Nephron (organoid): ENCODE results near the gene ADAD1.

ENCODE experiments used
- H3K27ac Mint-ChIP-seq, 3 experiments: 2 replicates each; pipeline ENCODE4 v1.8.0; 2020; ENCODE audit warnings: mixed read lengths in 3 of 3, mild to moderate bottlenecking in 2 of 3, moderate library complexity in 1 of 3
- H3K27me3 Mint-ChIP-seq: 2 replicates; pipeline ENCODE4 v1.8.0; 2021; ENCODE audit warnings: low read depth, mild to moderate bottlenecking, moderate library complexity, mixed read lengths
- H3K36me3 Mint-ChIP-seq: 2 replicates; pipeline ENCODE4 v1.8.0; 2020; ENCODE audit warnings: low read depth, mixed read lengths
- H3K4me1 Mint-ChIP-seq: 2 replicates; pipeline ENCODE4 v1.8.0; 2020; ENCODE audit warnings: mixed read lengths
- H3K4me3 Mint-ChIP-seq, 3 experiments: 2 replicates each; pipeline ENCODE4 v1.8.0; 2020; ENCODE audit warnings: mild to moderate bottlenecking in 3 of 3, mixed read lengths in 3 of 3, moderate library complexity in 2 of 3
- H3K9me3 Mint-ChIP-seq: 2 replicates; pipeline ENCODE4 v1.8.0; 2020; ENCODE audit warnings: mixed read lengths
- CTCF ChIP-seq, 3 experiments: fragments of 200-600 bp; sonication (generic); IDR thresholded peaks; one replicate each; pipeline ENCODE4 v1.5.0; 2021; ENCODE audit warnings: antibody characterized with exemption in 3 of 3; ENCODE audit not compliant: unreplicated experiment in 3 of 3

The ADAD1 gene

DNA sequence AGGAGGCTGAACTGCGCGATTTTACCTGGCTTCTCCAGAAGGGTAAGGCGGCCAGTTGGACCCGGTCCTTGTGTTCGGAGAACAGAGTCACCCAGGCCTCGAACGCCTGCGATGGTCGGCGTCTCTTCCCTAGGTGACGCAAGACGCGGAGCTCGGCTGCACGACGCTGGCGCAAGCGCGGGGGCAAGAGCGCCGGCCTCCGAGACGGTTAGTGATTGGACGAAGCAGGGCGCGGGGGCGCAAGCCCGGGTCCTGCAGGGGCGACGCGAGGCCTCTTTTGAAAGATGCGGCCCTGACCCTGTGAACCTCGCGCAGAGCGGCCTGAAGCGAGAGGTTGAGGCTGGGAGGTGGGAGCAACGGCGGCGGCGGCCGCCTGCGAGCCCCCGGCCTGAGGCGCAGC is 428 bp downstream of the ADAD1 start:
- no peak overlapping the region for H3K4me3 Mint-ChIP-seq
- no peak overlapping the region for H3K27ac Mint-ChIP-seq
- H3K27me3 Mint-ChIP-seq, result no peaks in the 10 kb centered on the region
- TF ChIP-seq CTCF (IDR thresholded peaks at IDR 0.05; ENCODE audit: unreplicated experiment in 3 of 3), result no peak
- peaks cover 4% of the 10 kb centered on the region for H3K9me3 Mint-ChIP-seq
- H3K36me3 Mint-ChIP-seq, result no peaks in the 10 kb centered on the region
- H3K4me1 Mint-ChIP-seq, result no peaks in the 10 kb centered on the region

DNA sequence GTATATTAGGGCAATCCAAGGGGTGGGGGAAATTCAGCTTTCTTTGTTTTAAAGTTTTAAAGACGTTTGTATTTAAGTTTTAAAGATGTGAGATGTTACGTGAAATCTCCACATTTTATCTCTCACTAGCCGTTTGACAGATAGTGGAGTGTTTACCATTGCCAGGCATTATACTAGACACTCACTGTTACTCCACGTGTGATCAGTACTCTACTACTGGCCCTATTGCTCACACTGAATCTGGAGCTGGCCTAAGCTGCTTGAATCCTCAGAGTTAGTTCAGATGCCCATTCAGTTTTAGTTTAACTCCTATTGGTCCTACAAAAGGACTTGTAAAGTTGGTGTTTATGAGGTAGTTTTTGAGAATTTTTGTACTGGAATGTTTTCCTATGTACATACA is 4.5 kb downstream of the ADAD1 start:
- no peak overlapping the region for H3K4me3 Mint-ChIP-seq
- no peak overlapping the region for H3K27ac Mint-ChIP-seq
- no peaks in the 10 kb centered on the region for H3K27me3 Mint-ChIP-seq
- TF ChIP-seq CTCF (IDR thresholded peaks at IDR 0.05; ENCODE audit: unreplicated experiment in 3 of 3), result no peak
- no peaks in the 10 kb centered on the region for H3K36me3 Mint-ChIP-seq
- no peaks in the 10 kb centered on the region for H3K4me1 Mint-ChIP-seq
- peaks cover 15% of the 10 kb centered on the region for H3K9me3 Mint-ChIP-seq

DNA sequence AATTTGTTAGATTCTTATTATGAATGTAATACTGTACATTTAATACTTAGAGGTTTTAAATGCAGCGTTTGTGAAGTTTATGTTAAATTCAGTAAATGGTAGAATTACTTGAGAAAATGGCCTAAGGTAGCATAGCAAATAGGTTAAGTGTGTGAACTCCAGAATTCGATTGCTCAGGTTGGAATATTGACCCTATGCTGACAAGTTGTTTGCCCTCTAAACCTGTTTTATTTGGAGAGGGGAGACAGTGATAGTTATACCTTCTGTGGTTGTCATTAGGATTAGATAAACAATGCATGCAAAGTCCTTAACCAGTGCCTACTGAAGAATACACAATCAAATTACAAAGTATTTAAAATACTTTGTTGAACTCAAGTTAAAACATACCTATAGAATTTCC is 5.4 kb downstream of the ADAD1 start:
- no peaks in the 10 kb centered on the region for H3K27me3 Mint-ChIP-seq
- H3K4me3 Mint-ChIP-seq, result no peak overlapping the region
- H3K4me1 Mint-ChIP-seq, result no peaks in the 10 kb centered on the region
- no peak for TF ChIP-seq CTCF (IDR thresholded peaks at IDR 0.05; ENCODE audit: unreplicated experiment in 3 of 3)
- no peak overlapping the region for H3K27ac Mint-ChIP-seq
- H3K36me3 Mint-ChIP-seq, result no peaks in the 10 kb centered on the region
- peaks cover 21% of the 10 kb centered on the region for H3K9me3 Mint-ChIP-seq

- peaks cover 17% of the 10 kb centered on the region for H3K9me3 Mint-ChIP-seq
- no peak overlapping the region for H3K4me3 Mint-ChIP-seq
- no peak overlapping the region for H3K27ac Mint-ChIP-seq
- no peaks in the 10 kb centered on the region for H3K4me1 Mint-ChIP-seq
- TF ChIP-seq CTCF (IDR thresholded peaks at IDR 0.05; ENCODE audit: unreplicated experiment in 3 of 3), result no peak
- no peaks in the 10 kb centered on the region for H3K27me3 Mint-ChIP-seq
- H3K36me3 Mint-ChIP-seq, result no peaks in the 10 kb centered on the region
Measured at GRCh38 chr4:122393276-122393675, 14.5 kb downstream of the ADAD1 start.

GRCh38 chr4:122403861-122404260 is 25.1 kb downstream of the ADAD1 start:
- H3K36me3 Mint-ChIP-seq, result no peaks in the 10 kb centered on the region
- H3K27me3 Mint-ChIP-seq, result no peaks in the 10 kb centered on the region
- H3K4me1 Mint-ChIP-seq, result no peaks in the 10 kb centered on the region
- H3K27ac Mint-ChIP-seq, result no peak overlapping the region
- no peak for TF ChIP-seq CTCF (IDR thresholded peaks at IDR 0.05; ENCODE audit: unreplicated experiment in 3 of 3)
- H3K4me3 Mint-ChIP-seq, result no peak overlapping the region
- no peaks in the 10 kb centered on the region for H3K9me3 Mint-ChIP-seq

- Mint-ChIP-seq H3K36me3 (no peaks in the 10 kb centered on the region), H3K27me3 (no peaks in the 10 kb centered on the region), H3K9me3 (no peaks in the 10 kb centered on the region), H3K4me3 (no peak overlapping the region), H3K27ac (no peak overlapping the region), H3K4me1 (no peaks in the 10 kb centered on the region)
- no peak for TF ChIP-seq CTCF (IDR thresholded peaks at IDR 0.05; ENCODE audit: unreplicated experiment in 3 of 3)
Measured at GRCh38 chr4:122412547-122412946, 33.7 kb downstream of the ADAD1 start.
